PC-3 (cell line): Measurements from ENCODE around the gene RPTN. TPM values are rescaled to one million over a fixed set of nuclear protein-coding genes. Genes with fewer than 3 reads are reported as not detected.
A peak's percentile ranks its signal among the peaks of the same experiment; 100 is the strongest.

Experiments
- ATAC-seq: fragments of 200-7000 bp; cut with Tn5 transposase; 2 replicates; pipeline ENCODE4 v1.9.1; 2020; ENCODE audit warnings: mild to moderate bottlenecking, moderate library complexity
- BruUV-seq: library from RNA; stranded (reverse); fragments of 400-500 nt; replicated peaks from 2 replicates; lab custom pipeline; 2021; lab: Mats Ljungman, UMichigan
- CTCF ChIA-PET: fragments of 300-600 bp; sonication (Branson Sonifier 250); formaldehyde crosslinking; loops from one replicate; lab custom pipeline; 2022; ENCODE audit warnings: antibody characterized with exemption; lab: Charles Lee
- POLR2A ChIA-PET: fragments of 300-600 bp; sonication (Branson Sonifier 250); formaldehyde crosslinking; loops from one replicate; lab custom pipeline; 2022; ENCODE audit warnings: antibody characterized with exemption; ENCODE audit not compliant: unreplicated experiment; lab: Charles Lee
- DNase-seq: peaks from one replicate; pipeline ENCODE4 v3.0.0-alpha.2; 2015
- H2AFZ ChIP-seq: fragments of 300-600 bp; sonication (generic); 2 replicates; pipeline ENCODE4 v1.6.0; 2016; ENCODE audit warnings: antibody characterized with exemption, low read length
- H3F3A ChIP-seq: fragments of 300-600 bp; sonication (generic); one replicate; pipeline ENCODE4 v1.6.0; 2017; ENCODE audit warnings: antibody characterized with exemption, low read length, control low read depth, mild to moderate bottlenecking; ENCODE audit not compliant: unreplicated experiment
- H3K27ac ChIP-seq: fragments of 300-600 bp; sonication (generic); 2 replicates; pipeline ENCODE4 v1.5.1; 2016; ENCODE audit warnings: mild to moderate bottlenecking, low read length
- H3K27me3 ChIP-seq: fragments of 300-600 bp; sonication (generic); 2 replicates; pipeline ENCODE4 v1.6.1; 2016; ENCODE audit warnings: low read length, mixed read lengths
- H3K36me3 ChIP-seq: fragments of 300-600 bp; sonication (generic); 2 replicates; pipeline ENCODE4 v1.6.1; 2016; ENCODE audit warnings: low read depth, mixed run types, low read length, mixed read lengths
- H3K4me1 ChIP-seq: fragments of 300-600 bp; sonication (generic); 2 replicates; pipeline ENCODE4 v1.5.1; 2016; ENCODE audit warnings: low read length; ENCODE audit not compliant: insufficient read depth
- H3K4me2 ChIP-seq: fragments of 300-600 bp; sonication (generic); 2 replicates; pipeline ENCODE4 v1.6.0; 2016; ENCODE audit warnings: low read length
- H3K4me3 ChIP-seq: fragments of 300-600 bp; sonication (generic); 2 replicates; pipeline ENCODE4 v1.5.1; 2016; ENCODE audit warnings: mild to moderate bottlenecking, low read length, mixed read lengths
- H3K79me2 ChIP-seq: fragments of 300-600 bp; sonication (generic); 2 replicates; pipeline ENCODE4 v1.6.1; 2017; ENCODE audit warnings: low read length, mixed read lengths
- H3K9ac ChIP-seq: fragments of 300-600 bp; sonication (generic); 2 replicates; pipeline ENCODE4 v1.6.0; 2016; ENCODE audit warnings: mild to moderate bottlenecking, low read length
- H3K9me2 ChIP-seq: fragments of 300-600 bp; sonication (generic); replicated peaks from 2 replicates; pipeline ENCODE4 v1.6.1; 2016; ENCODE audit warnings: mixed run types, low read length, mixed read lengths
- H3K9me3 ChIP-seq: fragments of 300-600 bp; sonication (generic); 2 replicates; pipeline ENCODE4 v1.6.1; 2016; ENCODE audit warnings: low read length, mixed read lengths
- H4K20me1 ChIP-seq: fragments of 300-600 bp; sonication (generic); 2 replicates; pipeline ENCODE4 v1.6.1; 2016; ENCODE audit warnings: low read length, mixed read lengths
- EZH2 ChIP-seq: fragments of 300-600 bp; sonication (generic); IDR thresholded peaks from one replicate; pipeline ENCODE4 v1.6.1; 2017; ENCODE audit warnings: antibody characterized with exemption, mild to moderate bottlenecking, low read length; ENCODE audit not compliant: unreplicated experiment
- EZH2phosphoT487 ChIP-seq: fragments of 300-600 bp; sonication (generic); IDR thresholded peaks from 2 replicates; pipeline ENCODE4 v1.6.1; 2018; ENCODE audit warnings: mild to moderate bottlenecking, antibody characterized with exemption, low read length, borderline replicate concordance
- intact Hi-C: fragments of 100-400 bp; cut with micrococcal nuclease; formaldehyde crosslinking; loops from 2 replicates; pipeline ENCODE4 v1.9.0; 2023
- total RNA-seq: library from RNA; depleted of rRNA; stranded (reverse); fragments of >200 nt; gene quantifications from 2 replicates; pipeline ENCODE4 v1.2.3, GENCODE V29; 2014
- TF ChIP-seq, protein P1 (sequence below): fragments of 300-600 bp; sonication (generic); conservative IDR thresholded peaks from 2 replicates; pipeline ENCODE4 v1.5.1; 2017; ENCODE audit warnings: antibody characterized with exemption, low read depth, mild to moderate bottlenecking, low read length

RPTN gene
- total RNA-seq, 1 experiment from 2014 or later = not detected

DNA sequence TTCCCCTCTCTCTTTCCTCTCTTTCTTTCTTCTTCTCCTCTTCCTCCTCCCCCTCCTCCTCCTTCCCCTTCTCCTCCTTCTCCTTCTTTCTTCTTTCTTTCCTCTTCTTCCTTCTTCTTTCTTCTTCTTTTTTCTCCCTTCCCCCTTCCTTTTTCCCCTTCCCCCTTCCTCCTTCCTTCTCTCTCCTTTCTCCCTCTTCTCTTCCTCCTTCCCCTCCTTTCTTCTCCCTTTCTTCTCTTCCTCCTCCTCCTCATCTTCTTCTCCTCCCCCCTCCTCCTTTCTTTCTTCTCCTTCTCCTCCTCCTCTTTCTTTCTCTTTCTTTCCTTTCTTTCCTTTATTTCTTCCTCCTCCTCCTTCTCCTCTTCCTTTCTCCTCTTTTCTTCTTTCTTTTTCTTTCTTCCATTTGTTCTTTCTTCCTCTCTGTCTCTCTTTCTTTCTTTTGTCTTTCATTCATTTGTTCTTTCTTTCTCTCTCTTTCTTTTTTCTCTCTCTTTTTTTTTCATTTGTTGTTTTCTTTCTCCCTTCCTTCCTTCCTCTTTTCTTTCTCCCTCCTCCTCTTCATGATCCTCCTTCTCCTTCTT, 38.4 kb upstream of the RPTN start:
- no peaks in the 10 kb centered on the region for H3K4me1 ChIP-seq
- no peak overlapping the region for H3K27ac ChIP-seq
- H3K36me3 ChIP-seq = no peaks in the 10 kb centered on the region
- TF ChIP-seq EZH2 (no peak), EZH2phosphoT487 (no peak)
- TF ChIP-seq, protein P1, sequence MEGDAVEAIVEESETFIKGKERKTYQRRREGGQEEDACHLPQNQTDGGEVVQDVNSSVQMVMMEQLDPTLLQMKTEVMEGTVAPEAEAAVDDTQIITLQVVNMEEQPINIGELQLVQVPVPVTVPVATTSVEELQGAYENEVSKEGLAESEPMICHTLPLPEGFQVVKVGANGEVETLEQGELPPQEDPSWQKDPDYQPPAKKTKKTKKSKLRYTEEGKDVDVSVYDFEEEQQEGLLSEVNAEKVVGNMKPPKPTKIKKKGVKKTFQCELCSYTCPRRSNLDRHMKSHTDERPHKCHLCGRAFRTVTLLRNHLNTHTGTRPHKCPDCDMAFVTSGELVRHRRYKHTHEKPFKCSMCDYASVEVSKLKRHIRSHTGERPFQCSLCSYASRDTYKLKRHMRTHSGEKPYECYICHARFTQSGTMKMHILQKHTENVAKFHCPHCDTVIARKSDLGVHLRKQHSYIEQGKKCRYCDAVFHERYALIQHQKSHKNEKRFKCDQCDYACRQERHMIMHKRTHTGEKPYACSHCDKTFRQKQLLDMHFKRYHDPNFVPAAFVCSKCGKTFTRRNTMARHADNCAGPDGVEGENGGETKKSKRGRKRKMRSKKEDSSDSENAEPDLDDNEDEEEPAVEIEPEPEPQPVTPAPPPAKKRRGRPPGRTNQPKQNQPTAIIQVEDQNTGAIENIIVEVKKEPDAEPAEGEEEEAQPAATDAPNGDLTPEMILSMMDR = no peak
- H3K4me3 ChIP-seq = no peak overlapping the region
- no peaks in the 10 kb centered on the region for H4K20me1 ChIP-seq
- H3K4me2 ChIP-seq = no peak overlapping the region
- POLR2A ChIA-PET = no interaction called here
- DNase-seq (no peak), ATAC-seq (no peak)
- no peaks in the 10 kb centered on the region for H3K79me2 ChIP-seq
- H3K27me3 ChIP-seq = peaks cover 14% of the 10 kb centered on the region
- H3K9me2 ChIP-seq = no peaks in the 10 kb centered on the region
- H2AFZ ChIP-seq = no peak overlapping the region
- CTCF ChIA-PET = no interaction called here
- H3K9ac ChIP-seq = no peak overlapping the region
- no TSS peak for BruUV-seq
- H3K9me3 ChIP-seq = no peaks in the 10 kb centered on the region
- H3F3A ChIP-seq = no peaks in the 10 kb centered on the region
- intact Hi-C loops = no loop called here

DNA sequence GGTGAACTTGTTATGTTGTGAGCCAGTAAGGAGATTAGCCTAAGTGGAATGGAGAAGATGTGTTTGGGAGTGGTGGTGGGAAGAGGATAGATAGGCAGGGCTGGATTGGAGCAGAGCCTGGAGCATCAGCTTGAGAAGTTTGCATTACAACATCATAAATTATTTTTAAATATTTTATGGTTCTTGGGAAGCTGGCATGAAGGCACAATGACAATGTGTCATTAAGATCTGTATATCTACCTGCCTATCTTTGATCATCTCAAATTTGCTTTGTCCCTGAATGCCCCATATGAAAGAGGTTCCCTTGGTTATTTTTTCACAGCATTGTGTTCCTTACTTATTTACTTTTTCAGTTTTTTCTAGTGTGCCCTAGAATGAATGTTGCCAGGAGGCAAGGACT, 32.7 kb upstream of the RPTN start:
- no peak for ATAC-seq
- no peak for TF ChIP-seq EZH2
- TF ChIP-seq EZH2phosphoT487 = no peak
- TF ChIP-seq, protein P1 = no peak
- no peaks in the 10 kb centered on the region for H3K36me3 ChIP-seq
- ChIA-PET POLR2A (no interaction called here), CTCF (no interaction called here)
- H3K4me1 ChIP-seq = peaks cover 17% of the 10 kb centered on the region
- no peak overlapping the region for H3K4me2 ChIP-seq
- no peaks in the 10 kb centered on the region for H3F3A ChIP-seq
- intact Hi-C loops = loop anchor here (2.0 kb wide), 1 partner anchor 249 kb away; no protein-coding TSS in a partner anchor
- no peak for DNase-seq
- H3K27me3 ChIP-seq = no peaks in the 10 kb centered on the region
- no TSS peak for BruUV-seq
- no peaks in the 10 kb centered on the region for H3K9me3 ChIP-seq
- H3K79me2 ChIP-seq = no peaks in the 10 kb centered on the region
- H3K9ac ChIP-seq = no peak overlapping the region
- H3K4me3 ChIP-seq = no peak overlapping the region
- no peaks in the 10 kb centered on the region for H3K9me2 ChIP-seq
- H4K20me1 ChIP-seq = no peaks in the 10 kb centered on the region
- no peak overlapping the region for H3K27ac ChIP-seq
- H2AFZ ChIP-seq = no peak overlapping the region

DNA sequence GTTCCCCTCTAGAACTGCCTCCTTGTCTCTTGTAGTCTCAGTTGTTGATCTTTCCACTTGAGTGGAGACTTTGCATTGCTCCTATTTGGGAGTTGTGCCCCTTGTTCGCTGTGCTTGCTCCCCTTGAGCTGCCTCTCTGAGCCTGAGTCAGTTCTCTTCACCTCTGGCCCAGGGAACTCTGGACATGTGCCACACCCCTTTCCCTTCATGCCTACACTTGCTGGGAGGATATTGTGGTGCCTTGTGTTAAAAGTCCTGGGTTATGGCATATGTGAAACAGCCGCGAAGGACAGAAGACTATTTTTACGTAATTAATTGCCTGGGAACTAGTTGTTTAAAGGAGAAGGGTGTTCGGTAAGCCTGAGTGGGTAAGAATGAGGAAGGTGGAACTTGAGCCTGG, 32.2 kb upstream of the RPTN start:
- ChIA-PET CTCF (no interaction called here), POLR2A (no interaction called here)
- BruUV-seq = no TSS peak
- H3K9ac ChIP-seq = no peak overlapping the region
- TF ChIP-seq, protein P1 = no peak
- no peak for TF ChIP-seq EZH2
- no peak for TF ChIP-seq EZH2phosphoT487
- intact Hi-C loops = loop anchor here (2.0 kb wide), 1 partner anchor 250 kb away; no protein-coding TSS in a partner anchor
- H3K9me3 ChIP-seq = no peaks in the 10 kb centered on the region
- H3K27me3 ChIP-seq = no peaks in the 10 kb centered on the region
- no peaks in the 10 kb centered on the region for H3K9me2 ChIP-seq
- peaks cover 17% of the 10 kb centered on the region for H3K4me1 ChIP-seq
- H3F3A ChIP-seq = no peaks in the 10 kb centered on the region
- no peaks in the 10 kb centered on the region for H4K20me1 ChIP-seq
- ATAC-seq (no peak), DNase-seq (no peak)
- no peak overlapping the region for H3K27ac ChIP-seq
- no peaks in the 10 kb centered on the region for H3K79me2 ChIP-seq
- H2AFZ ChIP-seq = no peak overlapping the region
- peak overlapping the region; percentile 28 for H3K4me2 ChIP-seq
- H3K36me3 ChIP-seq = no peaks in the 10 kb centered on the region
- no peak overlapping the region for H3K4me3 ChIP-seq
